Measurements from ENCODE around the gene RCAN2.
A peak's percentile ranks its signal among the peaks of the same experiment; 100 is the strongest.

Gene RCAN2

GRCh38 chr6:46217671-46218131 is 273.5 kb downstream of the RCAN2 start:
- no peak overlapping the region for H3K4me3 Mint-ChIP-seq
- H3K4me1 Mint-ChIP-seq (ENCODE audit: low read depth): peaks cover 50% of the 10 kb centered on the region
- peaks cover 3% of the 10 kb centered on the region for H3K27me3 Mint-ChIP-seq
- peak overlapping the region; percentile 34 for H3K27ac Mint-ChIP-seq
- no peaks in the 10 kb centered on the region for H3K36me3 Mint-ChIP-seq (ENCODE audit: low read depth)
- H3K9me3 Mint-ChIP-seq: no peaks in the 10 kb centered on the region

GRCh38 chr6:46216879-46217278 is 274.4 kb downstream of the RCAN2 start:
- no peak overlapping the region for H3K4me3 Mint-ChIP-seq
- peaks cover 3% of the 10 kb centered on the region for H3K27me3 Mint-ChIP-seq
- H3K27ac Mint-ChIP-seq: no peak overlapping the region
- no peaks in the 10 kb centered on the region for H3K9me3 Mint-ChIP-seq
- no peaks in the 10 kb centered on the region for H3K36me3 Mint-ChIP-seq (ENCODE audit: low read depth)
- H3K4me1 Mint-ChIP-seq (ENCODE audit: low read depth): peaks cover 50% of the 10 kb centered on the region

DNA sequence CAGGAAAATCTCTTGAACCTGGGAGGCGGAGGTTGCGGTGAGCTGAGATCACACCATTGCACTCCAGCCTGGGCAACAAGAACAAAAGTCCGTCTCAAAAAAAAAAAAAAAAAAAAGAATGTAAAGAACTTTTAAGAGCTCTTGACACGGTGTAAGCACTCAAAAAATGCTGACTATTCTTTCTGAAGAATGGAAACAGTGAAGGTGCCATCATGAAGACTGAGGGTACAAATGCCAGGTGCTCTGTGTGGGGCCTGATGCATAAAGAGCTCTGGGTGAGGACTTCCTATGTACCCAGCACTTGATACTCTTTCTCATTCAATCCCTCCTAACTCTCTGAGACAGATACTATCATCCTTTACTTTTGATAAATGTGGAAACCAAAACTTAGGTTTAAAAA is 275.5 kb downstream of the RCAN2 start:
- H3K4me3 Mint-ChIP-seq: no peak overlapping the region
- H3K36me3 Mint-ChIP-seq (ENCODE audit: low read depth): no peaks in the 10 kb centered on the region
- H3K4me1 Mint-ChIP-seq (ENCODE audit: low read depth): peaks cover 42% of the 10 kb centered on the region
- H3K27ac Mint-ChIP-seq: no peak overlapping the region
- H3K9me3 Mint-ChIP-seq: peaks cover 3% of the 10 kb centered on the region
- H3K27me3 Mint-ChIP-seq: peaks cover 3% of the 10 kb centered on the region

DNA sequence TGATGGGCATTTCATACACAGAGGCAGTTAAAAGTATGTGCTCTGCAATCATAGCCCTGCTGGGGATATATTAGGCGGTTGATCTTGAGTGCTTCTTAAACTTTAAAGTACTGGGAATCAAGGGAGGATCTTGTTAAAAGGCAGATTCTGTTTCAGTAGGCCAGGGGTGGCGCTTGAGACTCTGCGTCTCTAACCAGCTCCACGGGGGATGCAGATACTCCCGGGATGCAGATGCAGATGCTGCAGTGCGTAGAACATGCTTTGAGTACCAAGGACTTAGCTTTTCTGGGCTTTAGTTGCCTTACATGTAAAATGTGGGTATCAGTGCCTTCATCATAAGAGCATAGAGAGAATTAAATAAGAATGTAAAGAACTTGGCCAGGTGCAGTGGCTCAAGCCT is 276.0 kb downstream of the RCAN2 start:
- Mint-ChIP-seq H3K27me3 (peaks cover 3% of the 10 kb centered on the region), H3K9me3 (peaks cover 3% of the 10 kb centered on the region), H3K4me1 (ENCODE audit: low read depth) (peaks cover 40% of the 10 kb centered on the region), H3K27ac (no peak overlapping the region), H3K36me3 (ENCODE audit: low read depth) (no peaks in the 10 kb centered on the region), H3K4me3 (no peak overlapping the region)

GRCh38 chr6:46211917-46212316 is 279.3 kb downstream of the RCAN2 start:
- H3K36me3 Mint-ChIP-seq (ENCODE audit: low read depth): no peaks in the 10 kb centered on the region
- no peak overlapping the region for H3K4me3 Mint-ChIP-seq
- H3K9me3 Mint-ChIP-seq: peaks cover 3% of the 10 kb centered on the region
- no peak overlapping the region for H3K27ac Mint-ChIP-seq
- peaks cover 13% of the 10 kb centered on the region for H3K4me1 Mint-ChIP-seq (ENCODE audit: low read depth)
- peaks cover 8% of the 10 kb centered on the region for H3K27me3 Mint-ChIP-seq

GRCh38 chr6:46210294-46210693 is 281.0 kb downstream of the RCAN2 start:
- peaks cover 9% of the 10 kb centered on the region for H3K4me1 Mint-ChIP-seq (ENCODE audit: low read depth)
- H3K27me3 Mint-ChIP-seq: peaks cover 8% of the 10 kb centered on the region
- H3K9me3 Mint-ChIP-seq: peaks cover 3% of the 10 kb centered on the region
- H3K27ac Mint-ChIP-seq: no peak overlapping the region
- H3K4me3 Mint-ChIP-seq: no peak overlapping the region
- no peaks in the 10 kb centered on the region for H3K36me3 Mint-ChIP-seq (ENCODE audit: low read depth)

DNA sequence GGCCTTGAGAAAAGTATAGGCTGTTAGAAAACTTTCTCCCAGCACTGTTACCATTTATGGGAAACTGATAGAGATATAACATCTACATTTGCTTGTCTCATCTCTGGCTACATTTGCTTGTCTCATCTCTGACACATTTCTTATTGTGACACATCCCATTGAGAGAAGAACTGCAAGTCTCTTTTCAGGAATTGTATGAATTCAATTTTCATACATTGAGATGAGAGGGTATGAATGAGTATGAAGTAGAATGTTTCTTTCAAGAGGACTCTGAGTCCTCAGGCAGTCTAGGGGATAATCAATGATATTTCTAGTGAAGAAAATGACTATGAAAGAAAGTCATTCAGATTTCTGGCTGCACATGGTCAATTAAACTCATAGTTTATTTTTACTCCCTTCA is 282.9 kb downstream of the RCAN2 start:
- no peaks in the 10 kb centered on the region for H3K36me3 Mint-ChIP-seq (ENCODE audit: low read depth)
- peaks cover 9% of the 10 kb centered on the region for H3K4me1 Mint-ChIP-seq (ENCODE audit: low read depth)
- no peak overlapping the region for H3K27ac Mint-ChIP-seq
- H3K27me3 Mint-ChIP-seq: peaks cover 5% of the 10 kb centered on the region
- peaks cover 3% of the 10 kb centered on the region for H3K9me3 Mint-ChIP-seq
- H3K4me3 Mint-ChIP-seq: no peak overlapping the region

GRCh38 chr6:46207174-46207573 is 284.1 kb downstream of the RCAN2 start:
- no peaks in the 10 kb centered on the region for H3K36me3 Mint-ChIP-seq (ENCODE audit: low read depth)
- peaks cover 5% of the 10 kb centered on the region for H3K27me3 Mint-ChIP-seq
- H3K9me3 Mint-ChIP-seq: peaks cover 3% of the 10 kb centered on the region
- H3K4me1 Mint-ChIP-seq (ENCODE audit: low read depth): peaks cover 9% of the 10 kb centered on the region
- H3K27ac Mint-ChIP-seq: no peak overlapping the region
- H3K4me3 Mint-ChIP-seq: no peak overlapping the region

DNA sequence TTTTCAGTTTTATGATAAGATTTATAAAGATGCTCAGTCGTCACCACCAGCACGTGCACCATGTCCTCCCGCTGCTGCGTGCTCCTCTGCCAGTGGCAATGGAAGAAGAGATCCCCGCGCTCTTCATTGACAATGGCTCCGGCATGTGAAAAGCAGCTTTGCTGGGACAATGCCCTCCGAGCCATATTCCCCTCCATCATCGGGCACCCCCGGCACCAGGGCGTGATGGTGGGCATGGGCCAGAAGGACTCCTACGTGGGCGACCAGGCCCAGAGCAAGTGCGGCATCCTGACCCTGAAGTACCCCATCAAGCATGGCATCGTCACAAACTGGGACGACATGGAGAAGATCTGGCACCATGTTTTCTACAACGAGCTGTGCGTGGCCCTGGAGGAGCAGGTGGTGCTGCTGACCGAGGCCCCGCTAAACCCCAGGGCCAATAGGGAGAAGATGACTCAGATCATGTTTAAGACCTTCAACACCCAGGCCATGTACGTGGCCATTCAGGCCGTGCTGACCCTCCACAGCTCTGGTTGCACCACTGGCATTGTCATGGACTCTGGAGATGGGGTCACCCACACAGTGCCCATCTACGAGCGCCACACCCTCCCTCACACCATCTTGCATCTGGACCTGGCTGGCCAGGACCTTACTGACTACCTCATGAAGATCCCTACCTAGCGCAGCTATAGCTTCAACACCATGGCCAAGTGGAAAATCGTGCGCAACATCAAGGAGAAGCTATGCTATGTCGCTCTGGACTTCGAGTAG is 286.2 kb downstream of the RCAN2 start:
- Mint-ChIP-seq H3K27ac (no peak overlapping the region), H3K27me3 (peaks cover 14% of the 10 kb centered on the region), H3K36me3 (ENCODE audit: low read depth) (no peaks in the 10 kb centered on the region), H3K9me3 (no peaks in the 10 kb centered on the region), H3K4me1 (ENCODE audit: low read depth) (peaks cover 4% of the 10 kb centered on the region), H3K4me3 (no peak overlapping the region)

DNA sequence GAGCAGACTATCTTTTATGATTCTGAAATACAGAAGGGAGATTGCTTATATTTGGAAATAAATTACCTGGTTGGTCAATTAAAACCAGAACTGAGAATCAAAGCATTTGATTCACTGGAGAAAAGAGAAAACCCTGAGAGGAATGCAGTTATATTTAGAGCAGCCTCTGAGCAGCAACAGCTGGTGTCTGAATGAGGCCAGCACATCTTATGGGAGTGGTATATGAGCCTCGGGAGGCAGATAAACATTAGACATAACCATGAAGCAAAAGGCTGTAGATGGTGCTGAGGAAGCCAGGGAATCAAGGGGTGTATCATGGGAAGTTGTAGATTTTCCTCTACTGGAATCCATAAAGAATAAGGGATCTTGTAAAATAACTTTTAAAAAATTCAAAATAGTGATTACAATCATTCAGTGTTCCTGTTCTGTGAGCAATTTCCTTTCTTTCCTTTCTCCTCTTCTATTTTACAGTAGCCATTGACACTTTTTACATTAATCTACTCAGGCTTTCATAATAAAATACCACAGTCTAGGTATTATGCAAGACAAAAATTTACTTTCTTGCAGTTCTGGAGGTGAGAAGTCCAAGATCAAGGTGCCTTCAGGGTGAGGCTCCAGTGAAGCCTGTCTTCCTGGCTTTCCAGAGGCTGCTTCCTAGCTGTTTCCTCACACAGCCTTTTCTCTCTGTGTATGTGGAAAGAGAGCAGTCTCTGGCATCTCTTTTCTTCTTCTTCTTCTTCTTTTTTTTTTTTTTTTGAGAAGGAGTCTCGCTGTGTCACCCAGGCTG is 287.7 kb downstream of the RCAN2 start:
- no peak overlapping the region for H3K4me3 Mint-ChIP-seq
- no peak overlapping the region for H3K27ac Mint-ChIP-seq
- H3K9me3 Mint-ChIP-seq: no peaks in the 10 kb centered on the region
- H3K27me3 Mint-ChIP-seq: peaks cover 12% of the 10 kb centered on the region
- H3K36me3 Mint-ChIP-seq (ENCODE audit: low read depth): no peaks in the 10 kb centered on the region
- no peaks in the 10 kb centered on the region for H3K4me1 Mint-ChIP-seq (ENCODE audit: low read depth)

DNA sequence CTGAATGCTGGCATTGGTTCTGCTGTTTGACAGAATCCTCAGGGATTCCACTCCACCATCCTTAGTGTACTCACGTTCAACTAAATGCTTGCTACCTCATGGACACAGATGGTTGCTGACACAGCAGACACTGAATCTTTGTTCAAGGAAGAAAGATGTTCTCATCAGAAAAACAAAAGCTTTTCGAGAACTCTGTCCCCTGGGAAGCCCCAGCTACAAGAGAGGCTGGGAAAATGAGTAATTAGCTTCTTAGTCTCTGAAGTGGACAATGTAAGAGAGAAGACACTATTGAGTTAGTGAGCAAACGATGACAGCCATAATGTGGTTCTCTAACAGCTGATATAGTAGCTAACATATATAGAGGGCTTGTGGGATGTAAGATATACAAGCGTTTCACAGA is 289.5 kb downstream of the RCAN2 start:
- Mint-ChIP-seq H3K4me3 (no peak overlapping the region), H3K4me1 (ENCODE audit: low read depth) (no peaks in the 10 kb centered on the region), H3K27me3 (peaks cover 9% of the 10 kb centered on the region), H3K9me3 (no peaks in the 10 kb centered on the region), H3K27ac (no peak overlapping the region), H3K36me3 (ENCODE audit: low read depth) (no peaks in the 10 kb centered on the region)

DNA sequence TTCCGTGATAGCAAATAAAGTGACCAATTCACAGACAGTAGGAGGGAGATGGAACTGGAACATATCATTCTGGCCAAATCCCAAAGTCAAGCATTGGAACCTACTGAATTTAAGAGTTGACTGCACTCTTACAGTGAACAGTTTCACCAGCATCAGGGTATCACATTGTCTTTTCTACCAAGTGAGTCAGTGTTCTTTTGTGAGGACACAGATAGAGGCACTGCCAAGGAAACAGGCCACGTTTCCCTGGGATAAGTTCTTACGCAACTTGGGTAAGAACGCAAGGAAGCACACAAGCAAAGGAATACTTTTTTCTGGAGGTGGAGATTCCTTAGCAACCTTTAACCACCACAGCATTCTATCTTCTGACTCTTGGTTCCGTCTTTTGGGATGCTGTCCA is 291.9 kb downstream of the RCAN2 start:
- no peak overlapping the region for H3K27ac Mint-ChIP-seq
- no peaks in the 10 kb centered on the region for H3K9me3 Mint-ChIP-seq
- H3K27me3 Mint-ChIP-seq: peaks cover 13% of the 10 kb centered on the region
- no peak overlapping the region for H3K4me3 Mint-ChIP-seq
- no peaks in the 10 kb centered on the region for H3K36me3 Mint-ChIP-seq (ENCODE audit: low read depth)
- no peaks in the 10 kb centered on the region for H3K4me1 Mint-ChIP-seq (ENCODE audit: low read depth)

- Mint-ChIP-seq H3K4me3 (no peak overlapping the region), H3K9me3 (no peaks in the 10 kb centered on the region), H3K36me3 (ENCODE audit: low read depth) (no peaks in the 10 kb centered on the region), H3K4me1 (ENCODE audit: low read depth) (no peaks in the 10 kb centered on the region), H3K27me3 (peaks cover 20% of the 10 kb centered on the region), H3K27ac (no peak overlapping the region)
Measured at GRCh38 chr6:46191961-46192360, 299.3 kb downstream of the RCAN2 start.

GRCh38 chr6:46190889-46191288 is 300.4 kb downstream of the RCAN2 start:
- Mint-ChIP-seq H3K36me3 (ENCODE audit: low read depth) (no peaks in the 10 kb centered on the region), H3K27me3 (peaks cover 29% of the 10 kb centered on the region), H3K4me3 (no peak overlapping the region), H3K27ac (no peak overlapping the region), H3K9me3 (no peaks in the 10 kb centered on the region), H3K4me1 (ENCODE audit: low read depth) (no peaks in the 10 kb centered on the region)

DNA sequence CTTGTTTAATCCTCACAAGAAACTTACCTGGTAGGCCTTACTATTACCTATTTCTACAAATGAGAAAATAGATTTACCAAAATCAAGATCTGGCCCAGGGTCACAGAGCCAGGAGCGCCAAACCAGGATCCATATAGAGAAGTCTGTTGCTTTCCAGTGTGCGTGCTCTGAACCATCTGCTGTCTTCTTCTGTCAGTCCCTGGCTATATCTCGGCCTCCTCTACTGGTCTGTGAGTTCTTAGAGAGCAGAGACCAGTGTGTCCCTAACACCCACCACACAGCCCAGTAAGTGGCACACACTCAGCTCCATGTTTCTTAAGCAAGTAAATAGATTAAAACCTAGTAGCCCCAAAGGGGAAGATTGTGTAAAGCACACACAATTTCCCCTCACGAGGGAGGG is 301.5 kb downstream of the RCAN2 start:
- peaks cover 31% of the 10 kb centered on the region for H3K27me3 Mint-ChIP-seq
- no peaks in the 10 kb centered on the region for H3K4me1 Mint-ChIP-seq (ENCODE audit: low read depth)
- no peak overlapping the region for H3K4me3 Mint-ChIP-seq
- no peaks in the 10 kb centered on the region for H3K9me3 Mint-ChIP-seq
- H3K27ac Mint-ChIP-seq: no peak overlapping the region
- no peaks in the 10 kb centered on the region for H3K36me3 Mint-ChIP-seq (ENCODE audit: low read depth)

Measured in stimulated activated naive CD8-positive, alpha-beta T cell treated with anti-CD3 and anti-CD28 coated beads, Interleukin-15, Interleukin-2, amounts not matched to agents 100 ng/mL and 50 ng/mL, for 24 hours (primary cell).